Glutamatergic neuron (in vitro differentiated cells): ENCODE data around the gene TNS1. TPM values are rescaled to one million over a fixed set of nuclear protein-coding genes. Genes with fewer than 3 reads are reported as not detected.

Experiments used
- DNase-seq: peaks from one replicate; pipeline ENCODE4 v3.0.0; 2022
- H3K27ac Mint-ChIP-seq: one replicate; pipeline ENCODE4 v1.8.0; 2020; ENCODE audit warnings: mild to moderate bottlenecking, mixed read lengths, inconsistent platforms; ENCODE audit not compliant: unreplicated experiment
- H3K27me3 Mint-ChIP-seq: one replicate; pipeline ENCODE4 v1.8.0; 2020; ENCODE audit warnings: mild to moderate bottlenecking, moderate library complexity, mixed read lengths, inconsistent platforms; ENCODE audit not compliant: unreplicated experiment
- H3K36me3 Mint-ChIP-seq: one replicate; pipeline ENCODE4 v1.8.0; 2020; ENCODE audit warnings: mild to moderate bottlenecking, mixed read lengths, inconsistent platforms; ENCODE audit not compliant: unreplicated experiment
- H3K4me1 Mint-ChIP-seq: one replicate; pipeline ENCODE4 v1.8.0; 2020; ENCODE audit warnings: mild to moderate bottlenecking, low read depth, mixed read lengths, inconsistent platforms; ENCODE audit not compliant: unreplicated experiment
- H3K4me3 Mint-ChIP-seq: one replicate; pipeline ENCODE4 v1.8.0; 2020; ENCODE audit warnings: mild to moderate bottlenecking, mixed read lengths, inconsistent platforms; ENCODE audit not compliant: unreplicated experiment
- H3K9me3 Mint-ChIP-seq: one replicate; pipeline ENCODE4 v1.8.0; 2020; ENCODE audit warnings: mild to moderate bottlenecking, moderate library complexity, mixed read lengths, inconsistent platforms; ENCODE audit not compliant: unreplicated experiment
- total RNA-seq: library from RNA; stranded (reverse); fragmentation: NEBNext Ultra II Directional; extraction: Animal tissue kit (Norgen Biotek cat#: 25700); gene quantifications from one replicate; pipeline ENCODE4 v1.2.1, GENCODE V29; 2021; ENCODE audit not compliant: unreplicated experiment
- TF ChIP-seq, protein P1 (sequence below): fragments of 200-600 bp; sonication (generic); IDR thresholded peaks from one replicate; pipeline ENCODE4 v1.5.0; 2021; ENCODE audit not compliant: partially characterized antibody, unreplicated experiment

TNS1 gene
- total RNA-seq, 1 donor from 2014 or later: 3.2 TPM

DNA sequence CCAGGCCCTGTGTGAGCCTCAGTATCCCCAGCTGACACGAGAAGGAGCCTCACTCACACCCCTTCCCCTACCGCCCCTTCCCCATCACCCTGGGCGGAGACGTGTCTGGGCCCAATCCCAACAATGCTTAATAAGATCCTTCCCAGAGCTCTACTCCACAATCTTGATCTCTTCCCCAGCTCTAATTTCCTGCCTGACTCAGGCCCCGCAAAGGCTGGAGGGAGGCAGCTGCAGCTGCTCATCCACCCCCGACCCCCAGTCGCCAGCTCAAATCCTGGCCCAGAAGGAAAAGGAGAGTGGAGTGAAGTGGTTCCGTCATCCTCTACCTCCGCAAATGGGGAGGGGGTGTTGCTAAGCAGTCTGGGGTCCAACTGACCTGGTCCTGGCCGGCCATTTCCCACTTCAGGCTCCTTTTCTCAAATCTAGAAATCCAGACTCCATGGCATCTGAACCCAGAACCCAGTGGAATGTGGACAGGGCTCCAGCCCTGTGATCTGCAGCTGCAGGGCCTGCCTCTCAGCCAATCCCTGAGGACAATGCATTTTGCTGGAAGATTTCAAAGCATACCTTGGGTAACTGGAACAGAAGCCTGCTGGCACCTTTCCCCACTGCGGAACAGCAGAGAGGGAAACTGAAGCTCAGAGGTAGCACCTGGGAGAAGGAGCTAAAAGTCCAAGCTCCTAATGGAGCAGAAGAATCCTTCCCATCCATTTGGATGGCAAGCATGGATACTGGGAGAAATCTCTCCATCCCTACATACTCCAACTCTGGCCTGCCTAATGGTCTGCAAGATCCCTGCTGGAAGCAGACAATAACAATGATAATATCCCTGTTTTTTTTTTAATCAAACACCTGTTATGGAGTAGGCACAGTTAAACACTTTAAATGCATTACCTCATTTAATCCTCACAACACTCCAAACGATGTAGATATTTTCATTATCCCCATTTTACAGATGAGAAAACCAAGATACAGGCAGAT lies 5.6 kb upstream of the TNS1 start:
- Mint-ChIP-seq H3K36me3 (no peaks in the 10 kb centered on the region), H3K4me1 (peaks cover 10% of the 10 kb centered on the region), H3K27me3 (peaks cover 19% of the 10 kb centered on the region), H3K9me3 (no peaks in the 10 kb centered on the region), H3K4me3 (peak overlapping the region; percentile 11), H3K27ac (no peak overlapping the region)
- no peak for DNase-seq
- TF ChIP-seq, protein P1, sequence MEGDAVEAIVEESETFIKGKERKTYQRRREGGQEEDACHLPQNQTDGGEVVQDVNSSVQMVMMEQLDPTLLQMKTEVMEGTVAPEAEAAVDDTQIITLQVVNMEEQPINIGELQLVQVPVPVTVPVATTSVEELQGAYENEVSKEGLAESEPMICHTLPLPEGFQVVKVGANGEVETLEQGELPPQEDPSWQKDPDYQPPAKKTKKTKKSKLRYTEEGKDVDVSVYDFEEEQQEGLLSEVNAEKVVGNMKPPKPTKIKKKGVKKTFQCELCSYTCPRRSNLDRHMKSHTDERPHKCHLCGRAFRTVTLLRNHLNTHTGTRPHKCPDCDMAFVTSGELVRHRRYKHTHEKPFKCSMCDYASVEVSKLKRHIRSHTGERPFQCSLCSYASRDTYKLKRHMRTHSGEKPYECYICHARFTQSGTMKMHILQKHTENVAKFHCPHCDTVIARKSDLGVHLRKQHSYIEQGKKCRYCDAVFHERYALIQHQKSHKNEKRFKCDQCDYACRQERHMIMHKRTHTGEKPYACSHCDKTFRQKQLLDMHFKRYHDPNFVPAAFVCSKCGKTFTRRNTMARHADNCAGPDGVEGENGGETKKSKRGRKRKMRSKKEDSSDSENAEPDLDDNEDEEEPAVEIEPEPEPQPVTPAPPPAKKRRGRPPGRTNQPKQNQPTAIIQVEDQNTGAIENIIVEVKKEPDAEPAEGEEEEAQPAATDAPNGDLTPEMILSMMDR: no peak

DNA sequence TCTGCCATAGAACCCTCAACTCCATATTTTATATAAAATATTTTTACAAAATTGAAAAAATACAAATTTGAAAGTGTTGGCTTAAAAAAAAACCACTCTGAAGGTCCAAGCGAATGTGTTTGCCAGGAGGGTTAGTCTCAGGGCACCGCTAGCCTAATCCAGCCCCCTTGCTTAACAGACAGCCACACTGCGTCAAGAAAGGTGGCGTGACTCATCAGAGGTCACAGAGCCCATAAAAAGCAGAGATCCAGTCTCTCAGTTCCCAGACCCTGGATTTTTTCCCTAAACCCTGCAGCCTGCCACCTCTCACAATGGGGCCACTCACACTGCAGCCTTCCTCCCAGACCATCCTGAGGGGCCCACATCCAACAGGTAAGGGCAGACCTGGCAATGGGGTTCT lies 3.9 kb upstream of the TNS1 start:
- Mint-ChIP-seq H3K36me3 (no peaks in the 10 kb centered on the region), H3K27me3 (peaks cover 19% of the 10 kb centered on the region), H3K4me1 (peaks cover 13% of the 10 kb centered on the region), H3K27ac (no peak overlapping the region), H3K9me3 (no peaks in the 10 kb centered on the region), H3K4me3 (no peak overlapping the region)
- no peak for DNase-seq
- TF ChIP-seq, protein P1: no peak

DNA sequence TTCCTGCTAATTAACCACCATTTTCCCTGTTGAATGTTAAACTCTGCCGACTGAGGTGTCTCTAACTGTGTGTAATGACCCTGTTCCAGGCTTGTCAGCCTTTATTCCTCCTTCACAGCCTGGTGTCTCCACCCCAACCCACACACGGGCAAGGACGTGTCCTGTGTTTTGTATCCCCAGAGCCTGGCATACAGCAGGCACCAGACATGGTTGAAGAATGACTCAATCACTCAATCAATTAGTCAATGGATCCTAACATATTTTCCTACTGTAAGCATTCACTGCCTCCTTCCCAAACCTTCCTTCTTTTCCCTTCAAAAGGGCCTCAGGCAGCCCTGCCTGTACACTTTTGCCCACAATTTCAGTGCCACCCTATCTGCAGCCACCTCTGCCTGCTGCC lies 2.7 kb upstream of the TNS1 start:
- TF ChIP-seq, protein P1: no peak
- Mint-ChIP-seq H3K27me3 (peaks cover 16% of the 10 kb centered on the region), H3K36me3 (no peaks in the 10 kb centered on the region), H3K9me3 (no peaks in the 10 kb centered on the region), H3K27ac (no peak overlapping the region), H3K4me3 (no peak overlapping the region), H3K4me1 (peaks cover 7% of the 10 kb centered on the region)
- no peak for DNase-seq

DNA sequence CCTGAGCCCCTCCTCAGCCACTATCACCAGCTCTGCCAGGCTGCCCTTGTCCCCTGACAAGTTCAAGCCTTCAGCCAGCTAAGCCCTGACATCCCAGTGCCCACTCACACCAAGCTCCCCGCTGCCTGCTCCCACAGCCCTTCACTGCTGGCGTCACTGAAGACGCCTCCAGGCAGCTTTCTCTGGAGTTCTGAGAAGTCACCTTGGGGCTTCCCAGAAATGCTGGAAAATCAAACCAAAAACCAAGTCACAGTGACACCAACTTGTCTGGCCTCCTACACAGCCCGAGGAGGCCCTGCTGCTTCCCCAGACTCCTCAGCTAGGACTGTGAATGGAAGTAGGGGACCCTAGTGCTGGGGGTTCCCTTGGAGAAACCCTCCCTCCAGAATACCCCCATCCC lies 2.2 kb upstream of the TNS1 start:
- no peak for DNase-seq
- TF ChIP-seq, protein P1: no peak
- peaks cover 20% of the 10 kb centered on the region for H3K27me3 Mint-ChIP-seq
- H3K9me3 Mint-ChIP-seq: no peaks in the 10 kb centered on the region
- no peaks in the 10 kb centered on the region for H3K36me3 Mint-ChIP-seq
- H3K27ac Mint-ChIP-seq: no peak overlapping the region
- peaks cover 7% of the 10 kb centered on the region for H3K4me1 Mint-ChIP-seq
- no peak overlapping the region for H3K4me3 Mint-ChIP-seq

DNA sequence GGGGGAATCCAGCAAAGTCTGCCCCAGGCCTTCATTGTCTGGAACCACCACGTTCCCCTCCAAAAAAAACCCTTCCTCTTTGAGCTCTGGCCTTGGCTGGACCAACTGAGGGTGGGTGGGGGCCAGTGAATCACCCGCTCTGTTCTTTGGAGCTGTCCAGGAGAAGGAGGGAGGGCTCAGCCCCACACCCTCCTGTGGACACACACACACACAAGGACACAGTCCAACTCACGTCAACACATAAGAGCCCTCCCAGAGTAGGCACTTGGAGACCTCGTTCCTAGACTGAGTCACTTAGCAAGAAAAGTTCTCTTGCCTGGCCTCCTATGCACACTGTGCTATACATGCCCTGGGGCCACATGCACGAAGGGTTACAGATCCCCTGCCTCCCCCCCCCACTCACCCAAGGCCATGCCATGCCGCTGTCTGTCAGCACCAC lies 1.2 kb upstream of the TNS1 start:
- H3K4me3 Mint-ChIP-seq: no peak overlapping the region
- H3K4me1 Mint-ChIP-seq: peaks cover 5% of the 10 kb centered on the region
- H3K27me3 Mint-ChIP-seq: peaks cover 17% of the 10 kb centered on the region
- TF ChIP-seq, protein P1: no peak
- H3K27ac Mint-ChIP-seq: peak overlapping the region; percentile 55
- no peaks in the 10 kb centered on the region for H3K36me3 Mint-ChIP-seq
- no peak for DNase-seq
- H3K9me3 Mint-ChIP-seq: no peaks in the 10 kb centered on the region
